Lower leg skin (tissue), 4 donors: Measurements from ENCODE around the gene NTM. TPM values are rescaled to one million over a fixed set of nuclear protein-coding genes. Genes with fewer than 3 reads are reported as not detected.

Experiments used
- DNase-seq, 2 donors: peaks; one replicate each; pipeline ENCODE4 v3.0.0-alpha.2; 2019; ENCODE audit warnings: low spot score in 2 of 2
- H3K4me3 ChIP-seq: fragments of 200-600 bp; sonication (generic); 2 replicates; pipeline ENCODE4 v1.5.1; 2017; ENCODE audit warnings: mild to moderate bottlenecking, low read depth; ENCODE audit not compliant: poor library complexity, severe bottlenecking
- CTCF ChIP-seq, 3 donors: fragments of 450-650 bp; IDR thresholded peaks; one replicate each; pipeline ENCODE4 v1.5.1; 2016; ENCODE audit warnings: antibody characterized with exemption in 3 of 3, mild to moderate bottlenecking in 3 of 3, moderate library complexity in 2 of 3
- POLR2A ChIP-seq, 2 donors: fragments of 450-650 bp; IDR thresholded peaks; one replicate each; pipeline ENCODE4 v1.6.1; 2016 to 2017; ENCODE audit warnings: antibody characterized with exemption in 2 of 2, mild to moderate bottlenecking in 1 of 2, moderate library complexity in 1 of 2
- WGBS, 2 donors: methylation state at CpG; one replicate each; pipeline ENCODE4 v1.1.5; 2018; 5-methylcytosine and 5-hydroxymethylcytosine counted together
- intact Hi-C: fragments of 100-400 bp; cut with DNase I; formaldehyde crosslinking; loops from one replicate; pipeline ENCODE4 v1.15.0; 2023; ENCODE audit warnings: low total_unique reads
- total RNA-seq, 4 donors: library from RNA; depleted of rRNA; stranded (reverse); fragments of >200 nt; gene quantifications; one replicate each; pipeline ENCODE4 v1.1.0, GENCODE V29; 2016

Gene NTM
- total RNA-seq, 4 donors from 2014 or later = 2.8 to 5.7 (median 4.9) TPM

GRCh38 chr11:131924457-131925201 is 554.2 kb downstream of the NTM start:
- no peak for DNase-seq
- TF ChIP-seq CTCF (IDR thresholded peaks at IDR 0.05) (no peak), POLR2A (IDR thresholded peaks at IDR 0.05) (no peak)
- intact Hi-C loops = loop anchor here (5.0 kb wide), 1 partner anchor 1462 kb away; no protein-coding TSS in a partner anchor
- WGBS, 2 donors = 30 to 43% methylated on average over 4 of the region's 4 CpGs
- no peak overlapping the region for H3K4me3 ChIP-seq

- no peak overlapping the region for H3K4me3 ChIP-seq
- intact Hi-C loops = loop anchor here (5.0 kb wide), 1 partner anchor 1464 kb away; no protein-coding TSS in a partner anchor
- no peak for DNase-seq
- 90 to 93% methylated on average over 4 of the region's 4 CpGs for WGBS, 2 donors
- TF ChIP-seq POLR2A (IDR thresholded peaks at IDR 0.05) (no peak), CTCF (IDR thresholded peaks at IDR 0.05) (no peak)
These were observed 555.4 kb downstream of the NTM start for GRCh38 chr11:131925829-131926228.

- WGBS, 2 donors = 78 to 84% methylated on average over 11 of the region's 11 CpGs
- TF ChIP-seq CTCF (IDR thresholded peaks at IDR 0.05) (no peak), POLR2A (IDR thresholded peaks at IDR 0.05) (no peak)
- no peak for DNase-seq
- no peak overlapping the region for H3K4me3 ChIP-seq
- intact Hi-C loops = loop anchor here (5.0 kb wide), 1 partner anchor 1467 kb away; no protein-coding TSS in a partner anchor
These were observed 558.6 kb downstream of the NTM start for GRCh38 chr11:131928992-131929391.

- WGBS, 2 donors = 46 to 51% methylated on average over 13 of the region's 13 CpGs
- TF ChIP-seq POLR2A (IDR thresholded peaks at IDR 0.05) (no peak), CTCF (IDR thresholded peaks at IDR 0.05) (no peak)
- no peak overlapping the region for H3K4me3 ChIP-seq
- DNase-seq = no peak
- intact Hi-C loops = no loop called here
These were observed 562.3 kb downstream of the NTM start for GRCh38 chr11:131932584-131933325.

GRCh38 chr11:131934006-131934405 is 563.6 kb downstream of the NTM start:
- intact Hi-C loops = no loop called here
- no peak for TF ChIP-seq CTCF (IDR thresholded peaks at IDR 0.05)
- WGBS, 2 donors = 83 to 84% methylated on average over 4 of the region's 4 CpGs
- H3K4me3 ChIP-seq = no peak overlapping the region
- DNase-seq = no peak
